ELR (cell line): ENCODE data around the gene TMEM9.

Experiments used
- DNase-seq: peaks from one replicate; pipeline ENCODE4 v3.0.0-alpha.2; 2015; ENCODE audit warnings: low read depth

Gene TMEM9

GRCh38 chr1:201154389-201155165, at the start of gene TMEM9:
TSS of gene TMEM9 (minus strand) at chr1:201154474. CDS start at chr1:201153923, 551 bp downstream.
- peak; percentile 95 for DNase-seq

- no peak for DNase-seq
Observed at GRCh38 chr1:201198598-201198997, 44.3 kb upstream of the TMEM9 start.

GRCh38 chr1:201194046-201194445, 39.8 kb upstream of the TMEM9 start:
- no peak for DNase-seq

DNA sequence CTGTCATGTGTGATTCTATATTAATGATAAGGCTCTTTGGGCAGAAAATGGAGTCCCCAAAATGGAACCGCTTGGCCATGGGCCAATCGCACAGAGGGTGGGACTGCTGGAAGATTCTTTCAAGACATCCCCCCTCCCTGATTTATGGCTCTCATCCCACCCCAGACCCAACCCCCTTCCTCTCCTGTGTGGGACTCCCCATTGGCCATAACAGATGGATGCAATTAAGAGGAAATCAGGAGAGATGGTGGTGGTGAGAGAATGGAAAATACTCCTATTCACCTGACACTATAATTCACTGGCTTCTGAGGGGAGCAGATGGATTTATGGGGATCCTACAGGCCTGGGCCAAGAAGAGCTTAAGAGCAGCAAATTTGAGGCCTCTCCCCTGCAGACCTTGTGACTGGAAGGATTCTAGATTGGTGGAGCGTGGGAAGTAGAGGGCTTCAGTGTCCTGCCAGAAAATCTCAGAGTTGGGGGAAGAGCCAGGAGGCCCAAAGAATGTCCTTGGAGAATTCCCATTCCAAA, 38.1 kb upstream of the TMEM9 start:
- DNase-seq, result no peak

DNA sequence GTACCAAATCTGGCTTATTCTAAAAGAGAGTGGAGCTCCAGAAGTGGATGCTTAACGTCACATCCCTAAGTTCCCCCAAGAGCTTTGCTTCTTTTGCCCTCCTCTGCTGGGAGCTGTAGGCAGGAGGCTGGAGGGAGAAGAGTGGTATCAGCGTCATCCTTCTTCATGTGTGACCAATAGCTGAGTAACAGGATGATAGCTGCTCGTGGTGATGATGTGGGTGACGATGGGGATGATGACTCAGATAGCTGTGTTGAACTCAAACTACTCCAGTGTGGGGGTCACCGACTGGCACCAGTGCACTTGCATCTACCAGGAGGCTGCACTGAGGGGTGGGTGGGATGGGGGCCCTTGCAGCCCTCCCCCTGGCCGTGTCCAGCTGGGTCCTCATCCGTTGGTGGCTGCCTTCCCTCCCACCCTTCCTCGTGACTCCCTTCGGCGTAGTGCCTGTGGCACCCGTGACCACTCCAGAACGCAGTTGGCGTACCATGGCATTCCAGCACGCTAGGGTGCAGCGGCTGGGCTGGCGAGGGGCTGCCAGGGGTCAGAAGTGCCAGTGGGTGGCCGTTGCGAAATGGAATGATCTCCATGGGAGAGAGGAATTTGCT, 37.5 kb upstream of the TMEM9 start:
- DNase-seq, result peak; percentile 96

DNA sequence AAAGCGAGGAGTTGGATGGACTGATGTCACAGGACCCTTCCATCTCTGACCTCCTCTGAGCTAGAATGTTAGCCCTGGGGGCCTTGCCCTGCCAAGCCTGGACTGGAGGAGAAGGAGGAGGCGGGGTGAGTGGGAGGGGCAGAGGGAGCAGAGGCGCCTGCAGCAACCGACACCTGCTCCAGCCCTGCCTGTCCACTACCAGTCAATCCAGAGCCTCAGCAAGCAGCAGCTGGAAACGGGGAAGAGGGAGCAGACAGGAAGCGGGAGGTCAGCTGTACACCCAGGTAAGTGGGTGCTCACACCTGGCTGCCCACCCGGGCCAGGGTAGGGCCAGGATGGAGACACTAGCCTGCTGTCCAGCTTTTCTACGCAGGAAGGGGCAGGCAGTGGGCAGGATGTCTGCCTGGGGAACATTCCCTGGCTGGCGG, 36.4 kb upstream of the TMEM9 start, which contains the start of gene IGFN1:
Gene IGFN1 (plus strand): TSS at position 201 of the 428 bp plus-strand sequence. CDS start 2,470 bp downstream, outside the sequence.
- DNase-seq, result no peak

GRCh38 chr1:201190005-201190404, 35.7 kb upstream of the TMEM9 start:
- no peak for DNase-seq

- no peak for DNase-seq
Observed at GRCh38 chr1:201189085-201189484, 34.8 kb upstream of the TMEM9 start.

GRCh38 chr1:201186192-201186591, 31.9 kb upstream of the TMEM9 start:
- DNase-seq, result no peak

- no peak for DNase-seq
Observed at GRCh38 chr1:201185527-201186128, 31.4 kb upstream of the TMEM9 start.

DNA sequence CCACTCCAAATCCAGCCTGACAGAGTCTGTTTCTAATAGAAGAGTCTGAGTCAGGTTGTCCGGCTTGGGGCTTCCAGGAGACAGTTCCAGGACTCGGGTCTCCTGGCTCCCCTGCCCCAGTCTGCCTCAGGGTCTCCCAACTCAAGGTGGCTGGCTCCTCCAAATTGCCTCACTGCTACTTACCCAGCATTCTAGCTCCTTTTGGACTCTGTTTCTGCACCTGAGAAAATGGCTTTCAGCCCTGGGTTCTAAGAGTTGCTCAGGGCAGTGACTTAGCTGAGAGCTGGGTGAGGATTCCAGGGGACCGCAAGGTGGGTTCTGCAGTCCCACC, 30.8 kb upstream of the TMEM9 start:
- DNase-seq, result no peak

- DNase-seq, result peak; percentile 90
Observed at GRCh38 chr1:201184307-201185122, 30.2 kb upstream of the TMEM9 start.

DNA sequence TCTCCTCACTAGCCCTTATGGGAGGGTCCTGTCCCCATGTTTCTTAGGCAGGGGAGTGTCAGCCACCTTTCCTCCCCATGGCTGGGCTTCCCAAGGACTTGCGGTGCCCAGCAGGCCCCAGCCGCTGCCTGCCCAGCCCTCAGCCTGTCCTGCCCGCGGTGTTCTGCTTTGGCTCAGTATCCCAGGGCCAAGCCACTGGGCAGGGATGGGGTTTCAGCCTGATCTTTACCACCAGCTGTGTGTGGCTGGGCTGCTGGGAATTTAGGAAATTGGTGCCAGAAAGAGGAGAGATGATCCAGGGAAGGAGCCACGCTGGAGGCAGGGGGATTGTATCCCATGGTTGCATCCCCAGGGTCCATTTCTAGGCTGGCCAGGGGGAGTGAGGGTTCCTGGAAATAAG, 29.5 kb upstream of the TMEM9 start:
- DNase-seq, result no peak

DNA sequence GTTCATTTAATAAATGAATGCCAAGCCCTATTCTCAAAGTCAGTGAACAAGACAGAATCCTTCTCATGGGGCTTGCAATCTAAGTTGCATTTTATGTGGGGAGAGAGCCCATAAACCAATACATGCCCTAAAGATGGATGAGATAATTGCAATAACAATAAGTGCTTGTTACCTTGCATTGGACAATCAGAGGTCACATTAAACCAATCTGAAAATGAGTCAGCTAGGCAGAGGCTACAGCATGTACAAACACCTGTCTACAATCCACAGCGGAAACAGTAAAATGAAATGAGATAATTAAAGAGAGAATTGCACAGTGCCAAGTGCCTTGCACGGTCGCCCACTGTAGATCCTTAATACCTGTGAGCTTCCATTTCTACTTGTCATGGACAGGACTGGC, 28.9 kb upstream of the TMEM9 start:
- DNase-seq, result no peak

- no peak for DNase-seq
Observed at GRCh38 chr1:201181726-201182125, 27.5 kb upstream of the TMEM9 start.

GRCh38 chr1:201181323-201181722, 27.0 kb upstream of the TMEM9 start:
- DNase-seq, result no peak

DNA sequence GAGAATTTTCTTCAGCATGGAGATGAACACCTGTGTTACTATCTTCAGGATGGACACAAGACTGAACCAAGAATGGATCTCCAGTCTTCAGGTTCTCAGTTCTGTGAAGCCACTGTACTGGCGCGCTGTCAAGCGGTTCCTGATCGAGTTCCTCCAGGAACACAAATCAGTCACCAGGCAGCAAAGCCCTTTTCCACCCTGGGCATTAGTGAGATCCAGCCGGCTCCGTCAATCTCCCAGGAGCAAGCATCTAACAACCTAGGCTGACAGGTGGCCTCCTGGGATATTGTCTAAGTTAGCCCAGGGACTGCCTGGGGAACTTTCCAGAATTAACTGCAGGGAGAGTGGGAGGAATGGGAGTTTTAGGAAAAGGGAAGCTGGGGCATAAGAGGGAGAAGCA, 26.6 kb upstream of the TMEM9 start:
- no peak for DNase-seq

DNA sequence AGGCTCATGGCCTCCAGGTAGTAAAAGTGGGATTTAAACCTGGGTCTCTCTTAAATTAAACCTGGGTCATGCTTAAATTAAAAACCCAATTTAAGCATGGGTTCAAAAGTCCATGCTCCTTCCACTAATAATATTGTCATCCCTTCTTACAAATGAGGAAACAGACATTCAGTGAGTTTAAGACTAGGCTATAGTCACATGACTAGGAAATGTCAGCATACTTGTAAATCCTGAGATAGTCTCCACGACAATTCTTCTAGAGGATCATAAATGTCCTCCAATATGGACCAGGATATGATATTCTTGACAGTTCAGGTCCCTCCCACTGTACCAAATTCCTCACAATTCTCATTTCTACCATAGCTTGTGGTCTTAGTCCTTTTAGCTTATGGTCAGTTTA, 25.9 kb upstream of the TMEM9 start:
- DNase-seq, result no peak

GRCh38 chr1:201178718-201179117, 24.4 kb upstream of the TMEM9 start:
- DNase-seq, result no peak

DNA sequence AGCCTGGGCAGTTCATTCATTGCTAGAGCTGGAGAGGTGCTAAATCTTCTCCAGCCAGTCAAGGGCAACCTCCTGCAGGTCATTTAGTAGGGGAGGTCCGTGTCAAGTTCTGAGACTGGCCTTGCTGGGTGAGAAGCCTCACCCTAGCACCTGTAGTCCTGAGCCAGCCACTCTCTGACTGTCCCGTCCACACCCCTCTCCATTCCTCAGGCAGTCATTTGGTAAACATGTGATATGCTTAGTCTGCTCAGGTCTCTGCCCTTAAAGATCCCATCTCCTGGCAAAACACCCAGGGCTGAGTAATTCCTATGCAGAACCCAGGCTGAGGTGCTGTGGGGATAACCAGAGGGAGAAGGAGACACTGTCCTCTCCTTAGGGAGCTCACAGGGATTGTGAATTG, 22.7 kb upstream of the TMEM9 start:
- DNase-seq, result peak; percentile 37

DNA sequence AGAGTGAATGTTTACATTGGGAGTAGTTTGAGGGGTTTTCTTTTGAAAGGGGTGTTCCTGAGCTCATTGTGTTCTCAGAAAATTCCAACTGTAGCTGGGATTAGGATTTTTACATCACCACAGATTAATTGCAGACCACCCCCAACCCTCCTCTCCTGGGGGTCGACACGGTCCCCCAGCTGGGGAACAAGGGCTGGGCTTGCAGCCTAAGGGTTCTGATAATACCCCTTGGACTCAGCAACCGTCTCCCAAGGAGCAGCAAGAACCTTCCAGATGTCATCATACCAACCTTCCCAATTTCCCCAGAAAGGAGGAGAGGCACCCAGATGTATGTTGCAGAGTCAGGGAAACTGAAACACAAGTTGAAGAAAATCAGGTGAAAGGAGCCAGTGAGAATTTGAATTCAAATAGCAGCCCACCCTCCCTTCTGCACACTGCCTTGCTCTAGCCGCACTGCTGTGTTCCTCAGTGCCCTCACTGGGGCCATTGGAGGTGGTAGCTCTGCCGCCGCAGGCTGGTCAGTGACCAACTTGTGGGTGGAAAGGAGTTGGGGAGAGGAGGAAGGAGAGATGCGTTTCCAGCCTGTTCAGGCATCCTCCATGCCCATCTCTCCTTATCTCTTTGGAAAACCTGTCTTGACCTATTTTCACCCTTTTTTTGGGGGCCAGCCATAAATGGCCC, 21.7 kb upstream of the TMEM9 start:
- no peak for DNase-seq

DNA sequence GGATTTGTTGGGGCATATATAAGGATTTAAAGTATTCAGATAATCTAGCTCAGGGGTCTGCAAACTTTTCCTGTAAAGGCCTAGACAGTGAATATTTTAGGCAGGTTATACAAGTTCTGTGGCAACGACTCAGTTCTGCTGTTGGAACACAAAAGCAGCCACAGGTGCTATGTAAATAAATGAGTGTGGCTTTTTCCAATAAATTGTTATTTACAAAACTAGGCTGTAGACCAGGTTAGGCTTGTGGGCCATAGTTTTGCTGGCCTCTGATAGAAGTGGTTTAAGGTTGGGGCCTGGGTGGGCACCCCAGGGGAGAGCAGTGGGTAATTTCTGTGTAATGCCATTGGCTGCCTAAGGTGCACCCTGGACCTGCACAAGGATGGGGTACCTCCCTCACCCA, 19.5 kb upstream of the TMEM9 start:
- DNase-seq, result no peak
